Endothelial cell of umbilical vein (primary cell): ENCODE measurements around the gene PLD6. TPM values are rescaled to one million over a fixed set of nuclear protein-coding genes. Genes with fewer than 3 reads are reported as not detected.

Experiments
- BruUV-seq: library from RNA; stranded (reverse); fragments of 400-500 nt; replicated peaks from 2 replicates; lab custom pipeline; 2021; lab: Mats Ljungman, UMichigan
- CTCF ChIA-PET: fragments of 300-600, 350-600 bp; sonication (Branson Sonifier 250); formaldehyde crosslinking; loops from one replicate; lab custom pipeline; 2021; ENCODE audit warnings: antibody characterized with exemption, inconsistent platforms; lab: Charles Lee
- POLR2A ChIA-PET: fragments of 300-600, 350-600 bp; sonication (Branson Sonifier 250); formaldehyde crosslinking; loops from one replicate; lab custom pipeline; 2021; ENCODE audit warnings: antibody characterized with exemption, inconsistent platforms; lab: Charles Lee
- DNase-seq: peaks from one replicate; pipeline ENCODE4 v3.0.0-alpha.2; 2011; ENCODE audit warnings: low read depth, low spot score
- FAIRE-seq: peaks from 2 replicates; lab custom pipeline; 2011; peaks lifted over from hg19 to GRCh38; lab: Jason Lieb, UNC
- H2AFZ ChIP-seq: 2 replicates; pipeline ENCODE4 v1.6.0; 2012; ENCODE audit warnings: low read depth, low read length, control low read depth, inconsistent platforms
- H3K27ac ChIP-seq: 2 replicates; pipeline ENCODE4 v1.5.1; 2011; ENCODE audit warnings: low read depth, mild to moderate bottlenecking, control low read depth, low read length, moderate library complexity; ENCODE audit not compliant: insufficient read depth
- H3K27me3 ChIP-seq, 2 experiments: 2 replicates each; pipeline versions ENCODE4 v1.6.0 to v1.6.1; 2011; ENCODE audit warnings: low read length in 2 of 2, mixed read lengths in 1 of 2; ENCODE audit not compliant: control insufficient read depth in 2 of 2, insufficient read depth in 2 of 2
- H3K36me3 ChIP-seq, 2 experiments: 2 replicates in 1 of 2; 3 replicates in 1 of 2; pipeline ENCODE4 v1.5.1; 2011; ENCODE audit warnings: low read length in 2 of 2, mild to moderate bottlenecking in 1 of 2, moderate library complexity in 1 of 2; ENCODE audit not compliant: control insufficient read depth in 2 of 2, insufficient read depth in 2 of 2; ENCODE audit errors: extremely low read depth in 1 of 2
- H3K4me1 ChIP-seq: 3 replicates; pipeline ENCODE4 v1.5.1; 2011; ENCODE audit warnings: mild to moderate bottlenecking, low read length; ENCODE audit not compliant: control insufficient read depth, insufficient read depth; ENCODE audit errors: extremely low read depth
- H3K4me2 ChIP-seq: 2 replicates; pipeline ENCODE4 v1.6.1; 2011; ENCODE audit warnings: low read length, control low read depth, mixed read lengths; ENCODE audit not compliant: insufficient read depth
- H3K4me3 ChIP-seq, 3 experiments: fragments of 200-600 bp in 1 of 3; sonication (generic), shearing (Covaris generic) in 1 of 3; replicated peaks in 1 of 3; 2 replicates each; pipeline ENCODE4 v1.5.1; 2011 to 2016; ENCODE audit warnings: control low read depth in 3 of 3, low read length in 3 of 3, mild to moderate bottlenecking in 2 of 3, inconsistent platforms in 1 of 3, low read depth in 1 of 3, moderate library complexity in 1 of 3; ENCODE audit not compliant: insufficient read depth in 1 of 3
- H3K79me2 ChIP-seq: 2 replicates; pipeline ENCODE4 v1.6.0; 2012; ENCODE audit warnings: low read length, inconsistent platforms; ENCODE audit not compliant: control insufficient read depth, insufficient read depth
- H3K9ac ChIP-seq: replicated peaks from 2 replicates; pipeline ENCODE3; 2011; ENCODE audit warnings: low read length, control low read depth; ENCODE audit not compliant: insufficient read depth; ENCODE audit errors: extremely low read depth
- H3K9me1 ChIP-seq: replicated peaks from 3 replicates; pipeline ENCODE4 v1.6.0; 2011; ENCODE audit warnings: mild to moderate bottlenecking, low read length; ENCODE audit not compliant: control insufficient read depth, insufficient read depth; ENCODE audit errors: extremely low read depth
- H3K9me3 ChIP-seq: replicated peaks from 2 replicates; pipeline ENCODE4 v1.5.1; 2012; ENCODE audit warnings: low read length, inconsistent platforms; ENCODE audit not compliant: control insufficient read depth, insufficient read depth
- H4K20me1 ChIP-seq: replicated peaks from 2 replicates; pipeline ENCODE3; 2011; ENCODE audit warnings: mild to moderate bottlenecking, low read length; ENCODE audit not compliant: control insufficient read depth, insufficient read depth; ENCODE audit errors: extremely low read depth
- EZH2 ChIP-seq: IDR thresholded peaks from 2 replicates; pipeline ENCODE4 v1.6.1; 2012; ENCODE audit warnings: borderline replicate concordance, low read depth, mild to moderate bottlenecking, moderate library complexity, low read length, inconsistent platforms; ENCODE audit not compliant: severe bottlenecking
- FOS ChIP-seq: IDR thresholded peaks from 2 replicates; pipeline ENCODE4 v1.6.1; 2011; ENCODE audit warnings: mild to moderate bottlenecking, low read length, moderate library complexity, borderline replicate concordance; ENCODE audit not compliant: insufficient read depth
- GATA2 ChIP-seq: IDR thresholded peaks from 2 replicates; pipeline ENCODE4 v1.7.0; 2011; ENCODE audit warnings: low read depth, mild to moderate bottlenecking, moderate library complexity, mixed read lengths, low read length; ENCODE audit not compliant: insufficient read length, insufficient read depth
- JUN ChIP-seq: IDR thresholded peaks from 2 replicates; pipeline ENCODE4 v1.6.1; 2011; ENCODE audit warnings: borderline replicate concordance, low read depth; ENCODE audit not compliant: insufficient read length, insufficient read depth
- MYC ChIP-seq: IDR thresholded peaks from one replicate; pipeline ENCODE4 v1.6.1; 2011; ENCODE audit warnings: mild to moderate bottlenecking, low read depth, low read length
- POLR2A ChIP-seq: IDR thresholded peaks from 2 replicates; pipeline ENCODE4 v1.6.1; 2012; ENCODE audit warnings: low read depth, mild to moderate bottlenecking, control low read depth, low read length
- POLR2AphosphoS5 ChIP-seq: IDR thresholded peaks from 2 replicates; pipeline ENCODE4 v1.6.1; 2012; ENCODE audit warnings: low read depth, mild to moderate bottlenecking, control low read depth, low read length, moderate library complexity; ENCODE audit not compliant: insufficient read depth
- dilution Hi-C: fragments of 300-500 bp; cut with MboI; formaldehyde crosslinking; loops from one replicate; pipeline ENCODE4 v1.15.0; 2019; ENCODE audit warnings: low sequenced_read_pairs; ENCODE audit not compliant: extremely low pct_ligation_motif_present
- intact Hi-C: fragments of 100-400 bp; cut with micrococcal nuclease; formaldehyde crosslinking; loops from one replicate; pipeline ENCODE4 v1.10.0; 2022
- polyA plus RNA-seq, 4 experiments: library from polyadenylated mRNA; depleted of rRNA in 3 of 4; stranded (reverse) in 3 of 4; unstranded in 1 of 4; fragments of >200 nt; gene quantifications; 2 replicates each; pipeline versions ENCODE4 v1.2.1 to v1.2.3, GENCODE V29; 2011 to 2012; ENCODE audit warnings: missing spikeins in 1 of 4
- total RNA-seq: library from RNA; stranded (reverse); gene quantifications from 2 replicates; pipeline ENCODE4 v1.2.3, GENCODE V29; 2021
- TF ChIP-seq, protein P1 (sequence below), 2 donors: IDR thresholded peaks; 1 replicate in 1 of 2; 2 replicates in 1 of 2; pipeline ENCODE4 v1.5.1; 2011; ENCODE audit warnings: low read length in 2 of 2, mild to moderate bottlenecking in 2 of 2, moderate library complexity in 2 of 2, control low read depth in 1 of 2, inconsistent platforms in 1 of 2, low read depth in 1 of 2; ENCODE audit not compliant: insufficient read depth in 1 of 2; ENCODE audit errors: extremely low read depth in 1 of 2
- TF ChIP-seq, protein P2 (sequence below): IDR thresholded peaks from 2 replicates; pipeline ENCODE4 v1.6.1; 2011; ENCODE audit not compliant: insufficient read depth, insufficient read length

Gene PLD6
- total and polyA plus RNA-seq, 2 donors (not counting 3 experiments of a cell fraction or from before 2014, with no cell fraction given), result 2.9 to 4.4 TPM

DNA sequence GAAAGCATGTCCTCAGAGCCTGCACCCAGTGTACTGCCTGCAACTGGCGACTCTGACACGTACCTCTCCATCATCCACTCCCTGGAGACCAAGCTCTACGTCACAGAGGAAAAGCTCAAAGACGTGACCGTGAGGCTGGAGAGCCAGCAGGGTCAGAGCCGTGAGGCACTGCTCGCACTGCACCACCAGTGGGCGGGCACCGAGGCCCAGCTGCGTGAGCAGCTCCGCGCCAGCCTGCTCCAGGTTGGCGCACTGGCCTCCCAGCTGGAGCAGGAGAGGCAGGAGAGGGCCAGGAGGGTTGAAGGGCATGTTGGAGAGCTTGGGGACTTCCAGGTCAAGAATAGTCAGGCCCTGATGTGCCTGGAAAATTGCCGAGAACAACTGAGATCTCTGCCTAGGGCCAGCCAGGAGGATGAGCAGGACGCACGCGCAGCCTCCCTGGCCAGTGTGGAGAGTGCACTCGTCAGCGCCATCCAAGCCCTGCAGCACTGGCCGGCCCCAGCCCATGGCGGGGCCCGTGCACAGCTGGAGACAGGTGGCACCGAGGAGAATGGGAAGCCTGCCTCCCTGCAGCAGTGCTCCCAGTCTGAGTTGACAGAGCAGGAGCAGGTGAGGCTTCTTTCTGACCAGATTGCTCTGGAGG, 40.3 kb downstream of the PLD6 start:
- H3K4me1 ChIP-seq, result no peaks in the 10 kb centered on the region
- TF ChIP-seq GATA2 (no peak), POLR2A (no peak), POLR2AphosphoS5 (no peak), EZH2 (no peak), MYC (no peak), JUN (no peak), FOS (no peak)
- TF ChIP-seq, protein P1, sequence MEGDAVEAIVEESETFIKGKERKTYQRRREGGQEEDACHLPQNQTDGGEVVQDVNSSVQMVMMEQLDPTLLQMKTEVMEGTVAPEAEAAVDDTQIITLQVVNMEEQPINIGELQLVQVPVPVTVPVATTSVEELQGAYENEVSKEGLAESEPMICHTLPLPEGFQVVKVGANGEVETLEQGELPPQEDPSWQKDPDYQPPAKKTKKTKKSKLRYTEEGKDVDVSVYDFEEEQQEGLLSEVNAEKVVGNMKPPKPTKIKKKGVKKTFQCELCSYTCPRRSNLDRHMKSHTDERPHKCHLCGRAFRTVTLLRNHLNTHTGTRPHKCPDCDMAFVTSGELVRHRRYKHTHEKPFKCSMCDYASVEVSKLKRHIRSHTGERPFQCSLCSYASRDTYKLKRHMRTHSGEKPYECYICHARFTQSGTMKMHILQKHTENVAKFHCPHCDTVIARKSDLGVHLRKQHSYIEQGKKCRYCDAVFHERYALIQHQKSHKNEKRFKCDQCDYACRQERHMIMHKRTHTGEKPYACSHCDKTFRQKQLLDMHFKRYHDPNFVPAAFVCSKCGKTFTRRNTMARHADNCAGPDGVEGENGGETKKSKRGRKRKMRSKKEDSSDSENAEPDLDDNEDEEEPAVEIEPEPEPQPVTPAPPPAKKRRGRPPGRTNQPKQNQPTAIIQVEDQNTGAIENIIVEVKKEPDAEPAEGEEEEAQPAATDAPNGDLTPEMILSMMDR (IDR thresholded peaks at IDR 0.05; ENCODE audit: extremely low read depth in 1 of 2, insufficient read depth in 1 of 2, low read depth in 1 of 2, low read length in 2 of 2), result no peak
- TF ChIP-seq, protein P2, sequence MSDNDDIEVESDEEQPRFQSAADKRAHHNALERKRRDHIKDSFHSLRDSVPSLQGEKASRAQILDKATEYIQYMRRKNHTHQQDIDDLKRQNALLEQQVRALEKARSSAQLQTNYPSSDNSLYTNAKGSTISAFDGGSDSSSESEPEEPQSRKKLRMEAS, result no peak
- FAIRE-seq, result no peak
- H3K9ac ChIP-seq, result no peak overlapping the region
- H3K27me3 ChIP-seq, result no peaks in the 10 kb centered on the region
- H2AFZ ChIP-seq, result no peak overlapping the region
- ChIA-PET POLR2A (no interaction called here), CTCF (interaction anchor here (2.3 kb wide), 1 partner anchor 24 kb away, joined by 10 read pairs; no protein-coding TSS in a partner anchor)
- no peak overlapping the region for H3K27ac ChIP-seq
- intact Hi-C loops (no loop called here), dilution Hi-C loops (no loop called here)
- no TSS peak for BruUV-seq
- H3K9me3 ChIP-seq, result no peaks in the 10 kb centered on the region
- no peak overlapping the region for H3K4me2 ChIP-seq
- H4K20me1 ChIP-seq, result no peaks in the 10 kb centered on the region
- no peak for DNase-seq
- H3K4me3 ChIP-seq, result no peak overlapping the region
- no peaks in the 10 kb centered on the region for H3K79me2 ChIP-seq
- peaks cover 14 to 68% of the 10 kb centered on the region in 2 experiments for H3K36me3 ChIP-seq
- no peaks in the 10 kb centered on the region for H3K9me1 ChIP-seq
